ENCODE measurements around the gene BOD1L1.

BOD1L1 gene

DNA sequence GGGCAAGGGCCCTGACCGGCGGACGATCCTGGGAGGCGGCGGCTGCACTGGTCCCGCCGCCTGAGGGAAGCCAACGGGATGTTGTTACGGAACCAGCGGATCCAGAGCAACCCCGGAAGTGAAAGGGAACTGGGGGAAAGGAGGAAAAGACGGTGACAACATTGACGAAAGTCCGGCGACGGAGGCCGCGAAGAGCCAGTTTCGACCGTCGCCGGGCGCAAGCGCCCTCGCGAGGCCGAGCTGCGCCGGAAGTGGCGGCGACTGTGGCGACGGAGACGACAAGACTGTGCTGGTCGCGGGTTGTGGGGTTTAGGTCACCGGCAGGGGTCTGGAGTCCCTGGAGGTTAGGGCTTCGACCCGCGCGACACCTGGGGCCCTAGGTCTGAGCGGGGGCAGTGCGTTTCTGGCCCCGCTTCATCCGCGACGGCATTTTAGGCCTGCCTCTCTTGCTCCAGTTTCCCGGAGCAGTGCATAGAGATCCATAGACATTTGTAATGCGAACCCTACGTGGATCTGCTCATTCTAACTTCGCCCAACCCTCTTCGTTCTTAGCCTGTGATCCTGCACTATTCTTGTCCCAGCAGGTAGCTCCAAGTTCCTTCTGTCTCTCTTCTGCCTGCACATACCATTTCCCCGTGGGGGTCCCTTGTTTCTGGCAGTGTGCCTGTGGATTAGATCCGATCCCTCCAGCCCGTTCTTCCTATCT is at the start of gene BOD1L1:
TSS of gene BOD1L1 (minus strand) at position 120 of the 706 bp plus-strand sequence. CDS start 138 bp downstream, outside the sequence.
- DNase-seq: peak; percentile 24

- DNase-seq: no peak
Observed at GRCh38 chr4:13674971-13675370, 47.4 kb upstream of the BOD1L1 start.

DNA sequence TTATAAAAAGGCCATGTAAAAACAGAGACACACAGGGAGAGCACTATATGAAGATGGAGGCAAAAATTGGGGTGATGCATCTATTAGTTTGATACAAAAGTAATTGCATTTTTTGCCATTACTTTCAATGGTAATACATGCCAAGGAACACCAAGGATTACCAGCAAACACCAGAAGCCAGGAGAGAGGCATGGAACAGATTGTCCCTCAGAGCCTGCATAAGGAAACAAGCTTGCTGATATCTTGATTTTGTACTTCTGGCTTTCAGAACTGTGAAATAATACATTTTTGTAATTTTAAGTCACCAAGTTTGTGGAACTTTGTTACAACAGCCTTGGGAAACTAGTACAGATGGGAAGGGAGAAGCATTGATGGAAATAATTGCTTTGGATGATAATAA is 45.6 kb upstream of the BOD1L1 start:
- DNase-seq: no peak

DNA sequence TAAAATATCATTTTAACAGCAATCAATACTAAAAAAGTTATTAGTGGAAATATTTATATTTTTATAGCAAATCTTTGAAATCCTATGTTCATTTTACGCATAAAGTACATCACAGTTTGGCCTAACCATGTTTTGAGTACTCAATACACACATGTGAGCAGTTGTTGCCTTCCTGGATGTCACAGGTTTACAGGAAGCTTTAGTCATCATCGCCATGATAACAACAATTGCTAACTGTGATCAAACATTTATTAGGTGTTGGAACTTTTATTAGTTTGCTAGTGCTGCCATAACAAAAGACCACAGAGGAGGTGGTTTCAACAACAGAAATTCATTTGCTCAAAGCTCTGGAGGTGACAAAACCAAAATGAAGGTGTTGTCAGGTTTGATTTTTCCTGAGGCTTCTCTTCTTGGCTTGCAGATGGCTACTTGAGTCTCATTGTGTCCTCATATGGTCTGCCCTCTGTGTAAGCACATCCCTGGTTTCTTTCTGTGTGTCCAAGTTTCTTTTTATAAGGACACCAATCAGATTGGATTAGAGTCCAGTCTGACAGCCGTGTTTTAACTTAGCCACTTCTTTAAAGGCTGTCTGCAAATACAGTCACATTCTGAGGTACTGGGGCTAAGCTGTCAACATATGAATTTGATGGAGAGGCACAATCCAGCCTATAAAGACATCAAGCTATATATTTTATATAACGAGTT is 43.1 kb upstream of the BOD1L1 start:
- no peak for DNase-seq

- DNase-seq: no peak
Observed at GRCh38 chr4:13665701-13666660, 38.5 kb upstream of the BOD1L1 start.

DNA sequence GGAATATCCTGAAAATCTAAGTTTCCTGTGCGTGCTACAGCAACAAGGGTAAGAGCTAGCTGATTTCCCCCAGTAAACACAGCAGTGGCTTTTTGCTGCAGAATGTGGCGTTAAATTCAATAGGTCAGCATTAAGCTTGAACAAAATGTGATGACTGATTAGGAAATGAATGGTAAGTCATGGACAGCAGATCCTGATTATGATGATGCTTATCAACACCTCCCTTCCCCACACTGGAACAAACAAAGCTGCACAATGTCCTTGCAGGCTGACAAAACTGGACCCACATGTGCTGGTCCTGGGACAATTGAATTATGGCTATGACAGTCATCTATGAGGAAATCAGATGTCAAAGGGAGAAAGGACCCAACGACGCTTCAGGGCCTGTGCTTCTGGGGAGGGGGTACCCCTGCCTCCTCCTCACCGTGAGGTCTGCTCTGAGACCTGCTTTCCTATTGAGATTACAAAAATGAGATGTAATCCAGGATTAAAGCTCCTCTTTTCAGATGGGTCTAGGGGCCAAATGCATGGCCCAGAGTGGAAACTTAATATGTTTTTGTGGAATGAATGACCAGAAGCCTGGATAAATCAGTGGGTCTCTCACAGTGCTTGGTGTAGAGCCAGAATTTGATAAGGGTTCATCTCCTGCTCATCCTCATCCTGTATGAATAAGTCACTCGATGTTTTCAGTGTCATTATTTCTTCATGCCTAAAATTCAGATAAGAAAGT is 32.0 kb upstream of the BOD1L1 start:
- DNase-seq: no peak

GRCh38 chr4:13656569-13657405 is 29.3 kb upstream of the BOD1L1 start:
- DNase-seq: no peak

DNA sequence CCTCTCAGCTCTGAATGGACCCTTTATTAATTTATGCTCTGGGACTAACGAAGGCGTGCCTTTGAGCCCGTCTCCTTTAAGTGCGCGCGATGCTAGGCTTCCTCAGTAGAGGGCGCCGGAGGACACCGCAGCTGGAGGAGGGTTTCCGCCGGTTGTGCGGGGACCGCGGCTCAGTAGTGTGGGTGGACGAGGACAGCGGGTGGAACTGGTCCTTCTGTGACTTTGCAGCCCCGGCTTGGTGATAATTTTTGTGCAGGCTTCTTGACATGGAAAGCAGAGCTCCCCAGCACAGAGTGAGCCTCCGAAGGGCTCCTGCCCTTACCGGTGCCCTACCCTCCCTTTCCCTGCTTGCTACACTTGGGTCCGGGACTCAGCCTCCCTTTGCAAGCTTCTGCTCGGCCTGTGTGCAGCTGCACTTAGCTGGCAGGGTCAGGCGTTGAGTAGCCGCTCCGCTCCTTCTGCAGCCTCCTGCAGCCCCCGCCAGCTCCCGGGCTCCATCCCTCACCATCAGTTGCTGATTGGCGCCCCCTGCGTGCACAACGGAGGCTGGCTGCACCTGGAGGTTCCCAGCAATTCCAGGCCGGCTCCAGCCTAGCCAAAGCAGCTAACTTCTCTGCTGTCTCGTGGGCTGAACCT is 26.8 kb upstream of the BOD1L1 start:
- peak; percentile 17 for DNase-seq

DNA sequence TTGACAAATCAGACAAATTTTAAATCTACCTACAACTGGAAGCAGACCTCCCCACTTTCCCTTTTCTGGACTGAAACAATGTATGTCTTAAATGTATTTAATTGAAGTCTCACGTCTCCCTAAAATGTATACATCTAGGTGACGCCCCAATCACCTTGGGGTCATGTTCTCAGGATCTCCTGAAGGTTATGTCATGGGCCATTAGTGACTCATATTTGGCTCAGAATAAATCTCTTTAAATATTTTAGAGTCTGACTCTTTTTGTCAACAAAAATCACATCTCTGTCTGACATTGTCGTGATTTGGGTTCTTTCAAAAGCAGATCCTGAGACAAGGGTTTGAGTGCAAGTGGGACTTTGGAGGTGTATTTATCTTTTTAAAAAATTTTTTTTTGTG is 26.2 kb upstream of the BOD1L1 start:
- no peak for DNase-seq

DNA sequence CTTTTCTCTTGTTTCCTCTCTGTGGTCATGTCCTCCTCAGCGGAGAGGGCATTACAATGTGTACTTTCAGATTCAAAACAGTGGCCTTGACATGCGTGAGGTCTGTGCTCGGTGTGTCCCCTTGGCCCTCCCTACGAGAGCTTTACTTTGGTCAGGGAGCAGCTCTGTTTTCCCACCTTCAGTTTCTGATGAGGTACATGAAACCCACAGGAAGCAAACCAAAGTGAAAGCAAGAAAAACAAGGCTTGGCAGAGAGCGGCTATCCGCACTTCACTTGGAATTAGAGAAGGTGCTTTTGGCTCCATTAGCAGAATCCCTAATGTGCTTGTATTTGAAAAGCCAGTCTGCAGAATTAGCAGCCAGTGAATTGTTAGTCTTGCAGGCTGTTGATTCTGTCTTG is 19.5 kb upstream of the BOD1L1 start:
- DNase-seq: peak; percentile 1

DNA sequence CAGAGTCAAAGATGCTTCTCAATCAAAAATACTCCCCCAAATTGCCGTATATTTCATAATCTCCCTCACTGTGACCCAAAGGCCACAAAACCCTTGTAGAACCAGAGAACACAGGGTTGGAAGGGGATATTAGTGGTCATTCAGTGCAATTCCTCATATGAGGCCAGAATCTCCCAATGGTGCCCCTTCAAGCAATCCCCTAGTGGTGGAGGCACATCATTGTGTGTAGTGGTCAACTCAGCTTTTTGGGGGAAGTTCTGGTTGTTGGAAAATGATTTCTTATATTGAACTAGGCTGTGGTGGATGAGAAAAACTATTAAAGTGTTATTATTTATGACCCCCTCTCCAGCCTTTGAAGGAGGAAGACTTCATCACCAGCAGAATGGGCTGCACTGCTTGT is 17.6 kb upstream of the BOD1L1 start:
- DNase-seq: no peak

- peak; percentile 69 for DNase-seq
Observed at GRCh38 chr4:13642170-13642950, 14.8 kb upstream of the BOD1L1 start.

GRCh38 chr4:13641084-13641483 is 13.6 kb upstream of the BOD1L1 start:
- peak; percentile 60 for DNase-seq

DNA sequence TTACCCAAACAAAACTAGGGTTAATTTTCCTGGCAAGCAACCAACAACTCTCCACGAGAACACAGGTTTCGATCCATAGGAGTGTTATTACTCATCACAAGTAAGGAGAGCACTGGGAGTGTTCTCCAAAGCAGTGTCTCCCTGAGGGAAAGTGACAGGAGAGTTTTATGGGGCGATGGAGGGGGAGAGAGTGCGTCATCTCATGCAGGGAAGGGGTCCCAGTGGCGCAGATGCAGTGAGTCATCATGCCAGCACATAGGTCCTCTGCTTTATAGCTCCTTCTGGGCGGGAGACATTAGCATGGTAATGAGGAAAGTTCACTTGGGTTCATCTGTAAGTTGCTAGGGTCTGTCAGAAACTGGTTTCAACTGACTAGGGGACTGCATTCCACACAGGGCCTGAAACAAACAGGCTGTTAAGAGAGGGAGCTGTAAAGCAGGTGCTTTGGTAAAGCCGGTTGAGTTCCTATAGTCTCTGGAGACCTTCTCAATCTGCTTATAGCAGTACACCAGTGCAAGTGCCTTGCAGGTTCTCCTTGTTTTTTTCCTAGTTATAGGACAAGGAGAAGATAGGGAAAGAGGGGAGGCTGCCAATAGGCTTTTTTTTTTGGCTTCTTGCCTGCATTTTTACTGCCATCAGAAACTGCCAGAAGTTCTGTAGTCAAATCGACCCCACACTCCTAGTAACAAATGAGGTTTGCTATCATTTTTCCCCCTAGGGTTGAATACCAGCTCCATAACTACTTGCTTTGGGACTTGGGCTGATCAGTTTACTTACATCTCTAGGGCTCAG is 12.8 kb upstream of the BOD1L1 start:
- DNase-seq: peak; percentile 46

- peak; percentile 50 for DNase-seq
Observed at GRCh38 chr4:13635286-13635799, 7.8 kb upstream of the BOD1L1 start.

- DNase-seq: no peak
Observed at GRCh38 chr4:13633671-13634070, 6.1 kb upstream of the BOD1L1 start.

DNA sequence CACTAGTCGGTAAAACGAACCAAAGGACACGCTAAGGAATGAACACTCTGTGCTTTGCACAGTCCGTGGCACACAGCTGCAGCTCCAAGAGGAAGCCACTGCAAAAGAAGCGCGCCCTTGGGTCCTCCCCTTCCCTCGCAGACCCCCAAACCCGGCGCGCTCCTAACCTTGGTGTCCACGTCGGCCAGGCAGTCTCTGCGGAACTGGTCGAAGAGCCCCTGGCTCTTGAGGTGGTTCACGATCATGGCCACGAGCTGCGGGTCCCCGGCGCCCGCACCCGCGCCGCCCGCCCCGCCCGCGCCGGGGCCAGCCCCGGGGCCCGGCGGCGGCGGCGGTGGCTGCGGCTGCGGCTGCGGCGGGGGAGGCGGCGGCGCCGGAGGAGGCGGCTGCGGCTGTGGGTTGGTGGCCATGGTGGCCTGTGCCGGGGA is 333 bp downstream of the BOD1L1 start:
- DNase-seq: no peak

- DNase-seq: no peak
Observed at GRCh38 chr4:13626492-13627177, 890 bp downstream of the BOD1L1 start.
